ENCODE data around the gene DTNA.

The DTNA gene

DNA sequence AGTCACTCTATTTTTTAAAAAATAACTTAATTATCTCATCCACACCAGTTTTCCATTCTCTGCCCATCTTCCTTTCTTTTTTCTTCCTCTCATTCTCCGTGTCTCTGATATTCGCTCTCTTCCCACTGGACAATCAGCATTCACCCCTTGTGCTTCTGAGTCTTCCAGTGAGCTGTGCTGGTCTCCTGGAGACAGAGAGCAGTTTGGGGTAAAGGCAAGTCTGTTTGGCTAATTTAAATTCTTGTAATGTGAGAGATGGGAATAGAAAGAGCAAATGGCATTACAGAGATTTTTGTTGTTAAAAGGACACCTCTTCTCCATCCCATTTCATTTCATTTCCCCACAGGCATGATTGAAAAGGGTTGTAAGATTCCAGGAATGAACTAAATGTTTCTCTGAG is 107.5 kb downstream of the DTNA start:
- POLR2A ChIA-PET (ENCODE audit: low non-redundant PET), result no interaction called here
- CTCF ChIA-PET, result no interaction called here
- no peak overlapping the region for H3K27ac ChIP-seq
- no peak for DNase-seq (ENCODE audit: low spot score)
- TF ChIP-seq, protein P1, sequence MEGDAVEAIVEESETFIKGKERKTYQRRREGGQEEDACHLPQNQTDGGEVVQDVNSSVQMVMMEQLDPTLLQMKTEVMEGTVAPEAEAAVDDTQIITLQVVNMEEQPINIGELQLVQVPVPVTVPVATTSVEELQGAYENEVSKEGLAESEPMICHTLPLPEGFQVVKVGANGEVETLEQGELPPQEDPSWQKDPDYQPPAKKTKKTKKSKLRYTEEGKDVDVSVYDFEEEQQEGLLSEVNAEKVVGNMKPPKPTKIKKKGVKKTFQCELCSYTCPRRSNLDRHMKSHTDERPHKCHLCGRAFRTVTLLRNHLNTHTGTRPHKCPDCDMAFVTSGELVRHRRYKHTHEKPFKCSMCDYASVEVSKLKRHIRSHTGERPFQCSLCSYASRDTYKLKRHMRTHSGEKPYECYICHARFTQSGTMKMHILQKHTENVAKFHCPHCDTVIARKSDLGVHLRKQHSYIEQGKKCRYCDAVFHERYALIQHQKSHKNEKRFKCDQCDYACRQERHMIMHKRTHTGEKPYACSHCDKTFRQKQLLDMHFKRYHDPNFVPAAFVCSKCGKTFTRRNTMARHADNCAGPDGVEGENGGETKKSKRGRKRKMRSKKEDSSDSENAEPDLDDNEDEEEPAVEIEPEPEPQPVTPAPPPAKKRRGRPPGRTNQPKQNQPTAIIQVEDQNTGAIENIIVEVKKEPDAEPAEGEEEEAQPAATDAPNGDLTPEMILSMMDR (conservative IDR thresholded peaks at IDR 0.05; ENCODE audit: low read depth), result no peak

DNA sequence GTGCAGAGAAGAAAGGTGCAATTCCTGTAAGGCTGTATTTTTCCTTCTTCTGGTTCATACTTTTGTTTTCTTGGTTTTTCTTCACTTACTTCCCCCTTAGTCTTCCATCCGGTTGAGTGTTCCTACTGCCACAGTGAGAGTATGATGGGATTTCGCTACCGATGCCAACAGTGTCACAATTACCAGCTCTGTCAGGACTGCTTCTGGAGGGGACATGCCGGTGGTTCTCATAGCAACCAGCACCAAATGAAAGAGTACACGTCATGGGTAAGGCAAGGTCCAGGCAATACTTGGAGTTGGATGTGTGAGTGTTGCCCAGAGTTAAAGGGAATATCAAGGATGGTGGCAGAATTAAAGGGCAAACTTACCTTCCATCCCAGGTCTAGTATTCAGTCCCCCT is 108.0 kb downstream of the DTNA start:
- TF ChIP-seq, protein P1 (conservative IDR thresholded peaks at IDR 0.05; ENCODE audit: low read depth), result no peak
- no peak overlapping the region for H3K27ac ChIP-seq
- no peak for DNase-seq (ENCODE audit: low spot score)
- CTCF ChIA-PET, result no interaction called here
- POLR2A ChIA-PET (ENCODE audit: low non-redundant PET), result no interaction called here

DNA sequence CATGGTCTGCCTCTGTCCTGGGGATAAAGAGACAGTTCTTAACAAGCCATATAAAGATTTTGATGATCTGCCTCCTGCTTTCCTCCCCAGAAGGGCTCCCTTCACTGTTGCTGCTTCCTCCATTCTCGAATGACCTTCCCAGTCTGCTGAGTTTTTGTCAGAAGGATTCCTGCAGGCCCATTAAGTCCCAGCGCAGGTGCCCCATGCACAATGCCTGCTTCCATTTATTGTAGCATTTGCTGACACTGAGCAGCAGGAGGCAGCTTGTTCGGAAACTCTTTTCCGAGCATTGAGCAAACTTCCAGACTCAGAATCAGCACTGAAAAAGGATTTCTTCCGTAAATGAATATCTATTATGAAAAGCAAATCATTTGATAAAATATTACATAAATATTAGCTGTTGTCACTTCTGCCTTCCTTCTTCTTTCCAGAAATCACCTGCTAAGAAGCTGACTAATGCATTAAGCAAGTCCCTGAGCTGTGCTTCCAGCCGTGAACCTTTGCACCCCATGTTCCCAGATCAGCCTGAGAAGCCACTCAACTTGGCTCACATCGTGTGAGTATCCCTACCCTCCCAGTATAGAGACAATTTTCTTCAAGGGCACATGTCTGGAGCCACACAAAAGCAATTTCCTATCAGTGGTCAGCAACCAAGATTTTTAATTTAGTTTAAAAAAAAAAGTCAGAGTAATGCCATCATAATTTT is 110.4 kb downstream of the DTNA start:
- TF ChIP-seq, protein P1 (conservative IDR thresholded peaks at IDR 0.05; ENCODE audit: low read depth), result no peak
- ChIA-PET CTCF (interaction anchor here (0.7 kb wide), 1 partner anchor 76 kb away, joined by 3 read pairs; no protein-coding TSS in a partner anchor), POLR2A (ENCODE audit: low non-redundant PET) (no interaction called here)
- H3K27ac ChIP-seq, result no peak overlapping the region
- DNase-seq (ENCODE audit: low spot score), result no peak

DNA sequence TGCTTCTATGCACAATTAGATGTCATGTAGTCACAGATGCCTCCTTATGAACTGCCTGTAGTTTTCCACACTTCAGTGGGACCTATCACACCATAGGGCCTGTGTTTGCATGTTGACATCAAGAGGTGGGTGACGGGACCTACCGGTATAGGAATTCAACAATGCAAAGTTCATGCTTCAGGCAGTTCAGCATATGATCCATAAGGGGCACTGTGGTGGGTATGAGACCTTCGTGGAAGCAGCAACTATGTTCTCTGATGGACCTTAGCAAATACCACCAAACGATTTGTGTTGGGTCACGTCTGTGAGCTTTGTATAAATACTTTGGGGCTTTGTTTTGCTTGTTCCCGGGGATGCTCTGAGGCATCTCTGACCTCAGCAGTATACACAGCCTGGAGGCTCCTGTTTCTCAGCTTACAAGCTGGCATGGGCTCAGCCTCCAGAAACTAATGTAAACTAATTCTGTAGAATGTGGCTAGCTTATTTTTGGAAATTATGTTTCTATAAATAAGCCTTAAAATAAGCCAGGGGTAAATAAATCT is 111.6 kb downstream of the DTNA start:
- ChIA-PET POLR2A (ENCODE audit: low non-redundant PET) (no interaction called here), CTCF (no interaction called here)
- no peak for DNase-seq (ENCODE audit: low spot score)
- H3K27ac ChIP-seq, result no peak overlapping the region
- TF ChIP-seq, protein P1 (conservative IDR thresholded peaks at IDR 0.05; ENCODE audit: low read depth), result no peak

DNA sequence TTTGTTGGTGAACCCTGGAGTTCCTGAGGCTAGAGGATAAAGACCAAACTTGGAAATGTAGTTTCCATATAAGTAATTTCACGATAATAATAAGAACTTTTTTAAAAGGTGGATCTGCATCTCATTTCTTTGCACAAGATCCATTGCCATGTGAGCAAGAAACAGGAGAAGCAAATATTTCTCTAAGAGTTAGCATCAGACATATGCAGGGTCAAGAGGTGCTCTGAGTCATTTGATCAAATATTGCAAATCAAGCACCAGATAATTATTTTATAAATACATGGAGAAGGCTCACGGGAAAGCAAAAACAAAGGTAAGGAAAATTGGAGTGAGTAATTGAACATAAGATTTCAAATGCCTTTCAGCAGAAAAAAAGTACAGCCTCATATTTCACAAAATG is 118.0 kb downstream of the DTNA start:
- H3K27ac ChIP-seq, result no peak overlapping the region
- CTCF ChIA-PET, result no interaction called here
- no peak for DNase-seq (ENCODE audit: low spot score)
- POLR2A ChIA-PET (ENCODE audit: low non-redundant PET), result no interaction called here
- TF ChIP-seq, protein P1 (conservative IDR thresholded peaks at IDR 0.05; ENCODE audit: low read depth), result no peak

DNA sequence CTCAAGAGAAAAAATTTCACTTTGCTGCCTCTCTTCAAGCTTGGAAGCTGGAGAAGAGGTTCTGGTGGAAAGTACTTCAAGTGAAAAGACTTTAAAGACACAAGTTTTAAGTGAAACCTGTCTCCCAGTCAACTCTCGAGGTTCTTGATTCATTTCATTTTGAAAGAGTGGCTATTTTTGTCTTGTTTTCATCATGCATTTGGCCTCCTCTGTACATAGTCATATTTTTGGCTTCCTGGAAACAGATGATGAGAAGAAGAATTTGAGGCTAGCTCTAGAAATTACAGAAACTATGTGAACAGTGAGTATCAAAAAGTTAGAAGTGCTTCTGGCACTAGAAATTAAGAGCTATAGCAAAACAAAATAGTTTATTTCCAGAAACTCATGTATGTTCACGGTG is 124.8 kb downstream of the DTNA start:
- no peak overlapping the region for H3K27ac ChIP-seq
- TF ChIP-seq, protein P1 (conservative IDR thresholded peaks at IDR 0.05; ENCODE audit: low read depth), result no peak
- ChIA-PET POLR2A (ENCODE audit: low non-redundant PET) (no interaction called here), CTCF (no interaction called here)
- DNase-seq (ENCODE audit: low spot score), result no peak

Measured in RWPE1 (cell line).